DMS153 (cell line): ENCODE measurements around the gene ECM1.
A peak's percentile ranks its signal among the peaks of the same experiment; 100 is the strongest.

Experiments
- DNase-seq: peaks from one replicate; lab custom pipeline; 2025; lab: John Stamatoyannopoulos, UW

The ECM1 gene

DNA sequence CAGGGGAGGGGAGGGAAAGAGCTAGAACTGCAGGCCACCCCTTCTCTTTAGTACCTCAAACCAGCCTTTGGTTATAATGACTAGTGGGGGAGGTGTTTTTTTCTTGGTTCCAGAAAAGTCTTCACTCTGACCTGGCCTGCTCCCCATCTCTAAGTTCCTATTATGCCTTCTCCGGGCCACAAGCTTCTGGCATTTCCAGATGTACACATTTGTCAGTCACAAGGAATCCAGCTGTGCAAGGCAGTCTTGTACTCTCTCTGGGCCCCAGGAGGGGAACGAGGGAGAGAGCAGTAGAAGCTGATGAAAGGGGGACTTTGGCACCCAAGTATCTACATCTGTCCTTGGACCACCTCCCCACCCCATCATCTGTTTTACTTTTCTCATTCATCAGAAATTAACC, 4.9 kb downstream of the ECM1 start:
- DNase-seq: no peak

DNA sequence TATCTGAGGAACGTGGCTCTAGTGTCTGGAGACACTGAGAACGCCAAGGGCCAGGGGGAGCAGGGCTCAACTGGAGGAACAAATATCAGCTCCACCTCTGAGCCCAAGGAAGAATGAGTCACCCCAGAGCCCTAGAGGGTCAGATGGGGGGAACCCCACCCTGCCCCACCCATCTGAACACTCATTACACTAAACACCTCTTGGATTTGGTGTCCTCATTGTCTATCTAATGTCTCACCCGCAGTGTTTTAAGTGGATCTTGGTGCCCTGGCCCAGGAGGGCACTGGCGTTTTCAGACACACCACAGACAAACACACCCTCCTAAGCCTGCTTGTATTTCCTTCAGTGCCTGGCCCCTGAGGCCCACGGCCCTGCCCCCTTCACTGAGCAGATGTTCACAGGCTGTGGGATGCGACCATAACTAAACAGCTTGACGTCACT, 5.5 kb downstream of the ECM1 start:
- DNase-seq: no peak

DNA sequence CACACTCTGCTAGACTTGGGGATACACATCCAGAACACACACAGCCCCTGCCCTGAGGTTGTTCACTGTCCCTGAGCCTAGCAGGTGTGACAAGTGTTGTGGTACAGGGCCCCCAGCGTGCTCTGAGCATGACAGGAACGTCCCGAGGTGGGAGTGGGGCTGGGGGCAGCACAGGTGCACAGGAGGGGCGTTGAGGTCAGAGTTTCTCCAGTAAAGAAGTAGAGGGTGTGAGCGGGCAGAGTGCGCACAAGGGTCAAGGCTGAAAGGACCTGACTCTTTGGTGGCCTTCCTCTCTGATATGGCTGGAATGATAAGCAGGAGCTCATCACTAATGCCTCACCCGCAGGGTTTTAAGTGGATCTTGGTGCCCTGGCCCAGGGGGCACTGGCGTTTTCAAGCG, 6.4 kb downstream of the ECM1 start:
- DNase-seq: no peak

DNA sequence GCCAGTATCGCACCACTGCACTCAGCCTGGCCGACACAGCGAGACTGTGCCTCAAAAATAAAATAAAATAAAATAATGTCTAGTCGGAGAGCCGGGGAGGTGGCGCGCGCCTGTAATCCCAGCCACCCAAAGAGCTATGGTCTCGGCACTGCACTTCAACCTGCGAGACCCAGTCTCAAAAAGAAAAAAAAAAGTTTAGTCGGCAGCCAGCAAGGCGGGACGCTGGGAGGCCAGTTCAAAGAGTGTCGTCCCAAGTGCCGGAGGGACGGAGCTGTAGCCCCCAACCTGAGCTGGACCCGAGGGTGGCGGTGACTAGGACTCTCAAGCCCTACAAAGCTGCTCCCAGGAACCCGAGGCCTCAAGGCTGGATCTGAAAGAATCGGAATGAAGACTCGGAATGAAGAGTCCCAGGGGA, 7.0 kb downstream of the ECM1 start:
- DNase-seq: no peak

DNA sequence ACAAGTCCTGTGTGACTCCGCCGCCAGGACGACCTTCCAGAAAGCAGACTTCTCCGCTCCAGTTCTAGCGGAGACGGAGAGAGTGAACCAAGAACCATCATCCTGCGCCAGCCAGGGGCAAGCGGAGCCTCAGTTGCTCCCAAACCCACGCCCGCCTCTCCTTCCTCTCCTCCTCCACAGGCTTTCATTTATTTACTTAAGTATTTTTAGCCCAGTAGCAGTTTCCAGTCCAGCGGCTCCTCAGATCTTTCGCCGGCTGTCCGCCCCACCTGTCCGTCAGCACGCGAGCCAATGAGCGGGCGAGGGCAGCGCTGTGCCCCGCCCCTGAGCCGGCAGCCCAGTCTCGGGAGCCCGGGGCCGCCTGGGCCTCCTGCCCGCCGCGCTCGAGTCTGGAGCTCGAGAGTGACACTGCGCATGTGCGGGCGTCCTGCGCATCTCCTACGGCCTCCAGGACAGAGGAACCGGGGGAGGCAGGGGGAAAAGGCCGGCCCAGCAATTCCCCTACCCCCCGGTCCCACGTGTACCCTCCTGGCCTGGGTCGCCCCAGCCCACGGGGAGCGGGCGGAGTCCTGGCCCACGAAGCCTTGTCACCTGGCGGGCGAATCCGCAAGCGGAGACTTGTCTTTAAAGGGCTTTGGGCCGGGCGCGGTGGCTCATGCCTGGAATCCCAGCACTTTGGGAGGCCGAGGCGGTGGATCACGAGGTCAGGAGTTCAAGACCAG, 7.6 kb downstream of the ECM1 start, which contains the start of gene FALEC:
FALEC (plus strand) TSS at position 425 of the 722 bp plus-strand sequence.
- peak; percentile 98 for DNase-seq

DNA sequence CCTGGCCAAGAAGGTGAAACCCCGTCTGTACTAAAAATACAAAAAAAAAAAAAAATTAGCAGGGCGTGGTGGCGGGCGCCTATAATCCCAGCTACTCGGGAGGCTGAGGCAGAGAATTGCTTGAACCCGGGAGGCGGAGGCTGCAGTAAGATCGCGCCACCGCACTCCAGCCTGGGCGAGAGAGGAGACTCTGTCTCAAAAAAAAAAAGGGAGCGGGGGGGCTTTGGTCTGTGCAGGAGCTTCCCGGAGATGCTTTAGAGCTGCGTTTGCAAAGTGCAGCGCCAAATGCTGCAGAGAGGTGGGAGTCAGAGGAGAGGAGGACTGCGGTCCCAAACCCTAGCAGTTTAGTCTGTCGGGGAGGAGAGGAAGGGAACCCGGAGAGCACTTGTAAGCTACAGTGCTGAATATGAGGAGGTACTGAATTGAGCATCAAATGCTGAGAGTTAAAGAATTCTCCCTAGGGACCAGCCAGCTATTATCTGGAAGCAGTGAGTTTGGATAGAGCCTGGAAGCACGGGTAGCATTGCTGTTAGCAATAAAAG, 8.2 kb downstream of the ECM1 start:
- peak; percentile 50 for DNase-seq

DNA sequence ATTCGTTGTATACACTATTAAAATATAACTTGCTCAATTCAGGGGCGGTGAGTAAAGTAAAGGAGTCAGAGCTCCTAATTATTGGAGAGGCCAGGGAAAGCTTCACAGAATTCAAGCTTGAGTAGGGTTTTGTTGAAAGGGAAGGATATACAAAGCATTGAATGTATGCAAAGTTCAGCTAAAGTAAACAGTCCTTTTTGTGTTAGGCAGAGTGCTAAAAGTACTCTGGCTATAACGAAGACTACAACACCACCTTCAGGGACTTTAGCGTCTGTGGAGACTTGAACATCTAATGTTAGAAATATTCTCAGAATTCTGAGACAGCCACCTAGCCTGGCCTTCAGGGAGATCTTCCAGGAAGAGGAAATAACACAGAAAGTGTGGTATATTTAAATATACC, 8.7 kb downstream of the ECM1 start:
- DNase-seq: peak; percentile 31

DNA sequence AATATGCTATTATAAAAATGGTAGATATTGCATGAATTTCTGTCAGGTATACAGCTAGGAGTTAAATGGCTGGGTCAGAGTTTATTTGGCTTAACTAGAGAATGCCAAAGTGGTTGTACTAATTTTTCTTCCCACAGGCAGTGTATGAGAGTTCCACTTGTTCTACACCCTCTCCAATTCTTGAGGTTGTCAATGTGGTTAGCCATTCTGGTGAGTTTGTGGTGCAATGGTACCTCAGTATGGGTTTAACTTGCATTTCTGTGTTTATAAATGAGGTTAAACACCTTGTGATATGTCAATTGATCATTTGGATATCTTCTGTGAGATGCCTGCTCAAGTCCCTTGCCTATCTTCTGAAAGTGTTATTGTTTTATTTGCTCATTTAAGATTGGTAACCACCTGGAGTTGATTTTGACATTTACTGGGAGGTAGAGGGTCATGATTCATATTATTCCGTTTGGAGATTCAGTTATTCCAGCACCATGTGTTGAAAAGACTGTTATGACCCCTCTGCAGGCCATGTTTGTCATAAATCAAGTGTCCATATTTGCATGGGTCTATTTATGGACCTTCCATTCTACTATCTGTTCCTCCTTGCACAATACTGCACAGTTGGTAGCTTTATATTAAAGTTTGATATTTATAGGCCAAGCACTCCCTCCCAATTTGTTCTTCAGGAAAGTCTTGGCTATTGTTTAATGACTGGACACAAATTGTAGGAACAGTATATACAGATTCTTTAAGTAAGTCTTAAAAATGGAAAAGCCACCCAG, 13.5 kb downstream of the ECM1 start:
- DNase-seq: no peak

DNA sequence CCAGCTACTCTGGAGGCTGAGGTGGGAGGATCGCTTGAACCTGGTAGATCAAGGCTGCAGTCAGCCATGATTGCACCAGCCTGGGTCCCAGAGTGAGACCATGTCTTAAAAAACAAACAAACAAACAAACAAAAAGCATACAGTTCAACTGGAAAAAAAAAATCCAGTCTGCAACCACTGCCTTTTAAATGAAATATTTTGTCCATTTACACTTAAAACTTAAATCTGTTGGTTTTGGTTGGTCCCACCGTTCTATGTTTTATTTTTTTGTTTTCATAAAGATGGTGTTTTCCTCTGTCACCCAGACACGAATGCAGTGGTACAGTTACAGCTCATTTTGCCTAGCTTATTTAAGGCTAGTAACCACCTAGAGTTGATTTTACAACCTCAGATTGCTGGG, 17.4 kb downstream of the ECM1 start:
- no peak for DNase-seq

DNA sequence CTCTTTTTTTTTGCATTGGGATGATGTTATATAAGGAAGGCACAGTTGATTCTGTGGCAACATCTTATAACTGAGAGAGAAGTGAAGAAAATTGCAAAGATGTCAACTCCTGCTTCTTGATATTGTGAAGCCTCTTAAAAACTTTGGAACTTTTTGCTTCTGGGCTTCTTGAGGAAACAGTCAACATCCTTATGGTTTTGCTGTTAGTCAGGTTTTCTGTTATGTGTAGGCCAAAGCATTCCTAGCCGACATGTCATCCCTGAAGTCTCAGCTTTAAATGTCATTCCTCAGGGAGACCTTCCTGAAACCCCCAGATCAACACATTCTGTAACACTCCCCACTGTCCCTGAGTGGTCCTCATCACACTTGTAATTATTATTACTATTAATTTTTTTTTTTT, 20.3 kb downstream of the ECM1 start:
- DNase-seq: no peak

DNA sequence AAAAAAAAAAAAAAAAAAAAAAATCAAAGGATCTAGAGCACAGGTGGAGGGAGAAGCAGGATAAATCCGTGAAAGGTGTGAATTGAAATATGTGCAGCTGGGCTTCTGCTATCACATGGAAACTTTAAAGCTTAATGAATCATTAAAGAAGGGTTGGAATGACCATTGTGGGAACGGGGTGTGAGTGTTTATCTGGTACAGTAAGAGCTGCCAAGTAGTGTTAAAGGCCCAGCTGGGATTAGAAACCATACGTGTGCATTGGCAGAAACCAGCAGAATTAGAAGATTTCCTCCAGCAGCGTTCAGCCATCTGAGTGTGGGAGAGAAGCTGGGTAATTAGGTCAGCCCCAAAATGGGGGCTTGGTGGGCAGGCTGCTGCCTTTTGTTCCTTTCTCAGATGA, 21.1 kb downstream of the ECM1 start:
- no peak for DNase-seq

DNA sequence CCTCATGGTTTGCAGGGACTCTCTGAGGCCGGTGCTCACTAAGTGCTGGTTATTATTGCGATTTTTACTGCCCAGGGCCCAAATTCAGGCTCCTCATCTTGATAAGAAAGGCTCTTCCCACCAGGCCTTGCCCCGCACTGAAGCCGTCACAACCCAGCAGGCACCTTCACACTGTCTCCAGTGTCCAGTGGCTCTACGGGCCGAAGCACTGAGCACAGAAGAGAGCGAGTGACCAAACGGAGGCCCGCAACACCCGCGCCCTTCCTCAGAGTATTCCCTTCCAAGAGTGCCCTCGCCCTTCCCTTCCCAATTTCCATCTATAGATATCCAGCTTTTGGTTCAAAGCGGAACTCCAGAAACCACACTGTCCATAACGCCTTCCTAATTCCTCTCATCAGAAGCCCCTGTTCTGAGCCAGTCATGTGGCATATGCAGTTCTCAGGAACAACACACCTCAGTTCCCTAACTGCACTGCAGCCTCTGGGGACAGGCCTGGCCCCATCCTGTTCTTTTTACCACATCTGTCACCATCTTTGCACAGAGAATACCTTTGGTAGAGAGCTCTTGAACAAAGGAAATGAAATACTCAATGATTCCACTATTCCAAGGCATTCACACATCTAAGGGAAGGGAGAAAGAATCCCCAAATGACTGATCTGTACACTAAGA, 22.7 kb downstream of the ECM1 start:
- no peak for DNase-seq

DNA sequence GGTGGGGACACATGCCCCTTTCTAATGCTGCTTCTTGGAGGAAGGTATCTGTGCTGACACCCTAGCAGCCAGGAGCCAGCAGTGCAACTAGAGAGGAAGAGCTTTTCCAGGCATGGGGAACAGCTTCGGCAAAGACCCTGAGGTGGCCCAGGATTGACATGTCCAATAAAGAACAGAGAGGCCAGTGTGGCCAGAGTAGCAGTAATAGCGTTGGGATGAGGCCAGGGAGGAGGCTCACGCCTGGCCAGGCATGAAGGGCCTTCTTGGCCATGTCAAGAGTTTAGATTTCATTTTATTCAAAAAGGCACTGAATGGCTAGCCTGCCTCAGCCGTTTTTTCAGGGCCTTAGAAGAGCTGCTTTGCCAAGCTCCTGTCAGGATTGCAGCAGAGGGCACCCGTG, 25.0 kb downstream of the ECM1 start:
- no peak for DNase-seq

DNA sequence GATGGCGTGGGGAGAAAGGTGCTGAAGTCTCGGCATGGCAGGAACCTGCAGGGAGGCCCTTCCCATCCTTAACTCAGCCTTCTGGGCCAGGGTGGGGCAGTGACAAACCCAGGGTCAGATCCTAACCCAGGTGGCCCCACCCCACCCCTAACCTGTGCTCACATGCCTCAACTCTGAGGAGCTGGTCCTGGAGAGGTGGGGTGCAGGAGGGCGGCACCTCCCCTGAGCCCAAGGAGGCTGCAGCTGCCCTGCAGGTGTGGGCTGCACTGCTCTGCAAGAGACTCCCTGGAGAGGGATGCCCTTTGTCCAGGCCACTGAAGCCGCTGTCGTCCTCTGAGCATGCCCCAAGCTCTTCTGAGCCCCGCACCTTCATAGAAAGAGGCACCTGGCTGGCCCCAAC, 26.1 kb downstream of the ECM1 start:
- no peak for DNase-seq

DNA sequence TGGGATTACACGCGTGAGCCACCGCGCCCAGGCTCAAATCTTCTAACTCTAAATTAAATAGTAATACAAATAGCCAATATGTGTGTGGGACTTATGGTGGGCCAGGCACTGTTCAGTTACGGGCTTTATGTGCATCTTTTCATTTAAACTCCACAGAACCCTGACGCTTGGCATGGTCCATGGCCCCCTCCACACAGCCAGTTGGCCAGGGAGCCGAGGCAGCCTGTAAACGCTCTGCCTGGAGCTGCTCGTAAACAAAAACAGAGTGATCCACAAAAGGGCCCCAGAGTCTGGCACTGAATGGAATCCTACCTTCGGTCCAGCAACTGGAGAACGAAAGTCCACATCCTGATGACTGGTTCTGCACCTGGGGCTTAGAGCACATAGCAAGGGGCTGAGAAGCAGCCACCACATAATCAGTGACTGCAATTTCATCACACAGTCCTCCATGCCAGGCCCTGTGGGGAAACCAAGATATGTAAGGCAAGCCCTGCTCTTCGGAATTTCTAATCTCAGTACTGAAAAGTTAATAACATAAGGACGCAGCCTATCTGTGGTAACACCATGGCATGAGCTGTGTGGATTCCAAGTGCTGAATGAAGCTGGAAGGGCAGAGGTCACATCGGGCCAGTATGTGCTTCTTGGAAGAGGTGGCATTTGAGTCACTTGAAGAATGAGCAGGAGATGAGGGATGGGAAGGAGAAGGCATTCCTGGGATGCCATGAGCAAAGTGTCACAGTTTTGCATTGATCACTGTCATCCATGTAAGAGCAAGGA, 27.8 kb downstream of the ECM1 start:
- no peak for DNase-seq

DNA sequence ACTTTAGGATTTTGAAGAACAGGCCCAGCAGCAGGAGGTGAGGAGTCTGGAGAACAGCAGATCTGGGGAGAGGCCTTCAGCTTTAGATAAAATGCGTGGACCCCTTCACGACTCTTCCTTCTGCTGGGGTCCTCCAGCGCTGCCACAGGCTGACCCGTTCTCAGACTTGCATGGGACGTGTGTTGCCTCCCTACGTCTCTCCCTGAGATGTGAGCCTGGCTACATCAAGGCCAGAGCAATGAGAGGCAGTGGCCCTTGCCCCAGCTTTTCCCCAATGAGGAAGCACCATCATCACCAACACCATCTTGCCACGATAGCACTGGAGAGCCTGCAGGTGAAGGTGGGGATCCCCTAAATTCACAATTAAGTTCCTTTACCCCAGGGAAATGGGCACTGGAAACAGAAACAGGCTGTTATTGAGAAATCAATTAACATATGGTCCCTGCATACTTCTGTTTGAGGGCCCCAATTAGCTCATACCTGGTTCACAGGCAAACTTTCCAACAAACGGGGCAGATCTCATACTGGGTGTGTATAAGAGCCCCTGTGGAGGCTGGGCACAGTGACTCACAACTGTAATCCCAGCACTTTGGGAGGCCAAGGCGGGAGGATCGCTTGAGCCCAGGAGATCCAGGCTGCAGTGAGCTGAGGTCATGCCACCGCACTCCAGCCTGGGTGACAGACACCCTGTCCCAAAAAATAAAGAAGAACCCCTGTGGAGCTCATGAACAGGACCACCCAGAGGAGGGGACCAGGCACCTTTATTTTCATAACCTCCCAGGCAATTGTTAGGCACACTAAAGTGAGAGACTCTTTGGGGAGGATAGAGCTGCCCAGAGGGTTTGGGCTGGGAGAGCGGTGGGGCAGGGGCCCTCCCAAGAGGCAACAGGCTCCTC, 29.2 kb downstream of the ECM1 start:
- DNase-seq: no peak

DNA sequence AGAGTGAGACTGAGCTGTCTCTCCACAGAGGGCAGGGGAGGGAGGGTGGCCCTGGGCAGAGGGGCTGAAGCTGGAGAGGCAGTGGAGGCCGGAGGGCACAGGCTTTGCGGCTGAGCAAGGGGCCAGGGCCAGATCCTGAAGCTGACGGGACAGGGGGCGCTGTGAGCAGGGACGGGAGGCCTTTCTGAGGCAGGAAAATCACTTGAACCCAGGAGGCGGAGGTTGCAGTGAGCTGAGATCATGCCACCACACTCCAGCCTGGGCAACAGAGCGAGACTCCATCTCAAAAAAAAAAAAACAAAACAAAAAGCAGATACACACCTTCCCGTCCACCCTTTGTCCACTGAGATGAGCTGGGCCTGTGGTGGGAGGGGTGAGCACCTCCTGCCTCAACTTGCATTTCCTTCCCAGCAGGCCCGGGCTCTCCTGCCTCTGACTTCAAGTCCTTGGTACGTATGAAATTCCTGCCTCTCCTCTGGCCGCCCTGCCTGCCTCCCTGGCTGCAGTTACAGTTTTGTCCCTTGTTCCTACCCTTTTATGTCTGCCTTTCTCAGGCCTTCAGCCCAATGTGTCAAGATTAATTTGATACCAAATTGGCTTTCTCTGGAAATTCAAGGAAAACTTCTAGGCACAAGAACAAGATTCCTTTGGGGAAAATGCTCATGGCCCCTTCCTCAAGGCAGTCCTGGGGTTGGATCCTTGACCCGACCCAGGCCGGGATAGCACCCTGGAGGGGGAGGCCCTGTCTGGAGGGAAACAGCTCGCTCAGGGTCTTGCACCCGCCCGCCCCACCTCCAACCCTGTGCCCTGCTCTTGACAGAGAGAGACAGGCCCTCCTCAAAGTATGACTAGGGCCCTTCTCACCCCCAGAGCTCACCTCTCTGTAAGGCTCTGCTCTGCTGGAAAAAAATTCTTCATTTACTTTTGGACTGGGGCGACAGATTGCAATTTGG, 30.1 kb downstream of the ECM1 start:
- DNase-seq: no peak

DNA sequence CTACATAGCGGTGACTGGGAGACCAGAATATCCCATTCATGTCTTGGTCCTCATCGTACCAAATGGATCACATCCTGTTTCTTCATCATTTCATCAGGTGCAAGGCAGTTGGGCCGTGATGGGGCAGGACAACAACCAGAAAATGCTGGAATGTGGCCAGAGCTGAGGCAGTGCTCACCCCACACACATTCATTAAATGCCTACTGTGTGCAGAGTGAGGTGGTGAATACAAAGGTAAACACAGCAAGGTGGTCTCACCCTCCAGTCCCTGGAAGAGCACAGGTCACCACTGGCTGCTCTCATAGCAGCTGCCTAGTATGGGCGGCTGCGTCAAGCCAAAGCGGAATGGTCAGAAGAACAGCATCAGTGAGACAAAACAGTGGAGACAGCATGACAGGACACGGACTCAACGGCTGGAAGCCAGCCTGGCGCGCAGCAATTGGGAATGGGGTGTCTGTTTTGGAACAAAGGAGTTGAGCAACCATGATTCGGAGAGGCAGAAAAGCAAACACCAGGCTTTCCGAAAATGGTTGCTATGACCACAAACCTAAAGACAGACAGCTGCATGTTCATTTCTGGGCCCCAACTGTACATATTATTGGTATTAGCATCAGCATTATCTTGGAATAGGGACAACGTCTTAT, 35.7 kb downstream of the ECM1 start:
- DNase-seq: peak; percentile 97

DNA sequence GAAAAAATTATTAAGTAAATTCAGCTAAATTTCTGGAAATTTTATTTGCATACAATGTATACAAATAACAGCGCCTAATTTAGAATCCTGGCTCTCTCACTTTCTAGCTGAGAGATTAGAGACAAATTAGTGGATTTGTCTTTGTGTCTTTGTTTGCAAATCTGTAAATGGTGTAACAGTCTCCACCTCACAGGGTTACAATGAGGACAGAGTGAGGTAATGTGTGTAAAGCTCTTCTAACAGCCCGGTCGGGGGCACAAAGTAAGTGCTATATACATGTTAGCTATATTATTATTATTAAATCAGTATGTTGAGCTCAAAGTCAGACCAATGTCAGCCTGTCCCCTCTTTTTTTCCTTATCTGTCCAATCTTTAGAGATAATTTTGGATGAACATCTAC, 36.3 kb downstream of the ECM1 start:
- peak; percentile 72 for DNase-seq
